ENCODE measurements around the gene MAP2K2. TPM values are rescaled to one million over a fixed set of nuclear protein-coding genes. Genes with fewer than 3 reads are reported as not detected.
"Not testable (repeated sequence)": the region's sequence is repeated elsewhere in the genome, so short reads cannot be mapped to it uniquely, and the experiment has no call there.

Gene MAP2K2
- total and polyA plus RNA-seq, 4 donors, result 40.3 to 72.7 (median 54.1) TPM

GRCh38 chr19:4134351-4134750 is 10.4 kb upstream of the MAP2K2 start:
- WGBS, result 30% methylated on average over 6 of the region's 6 CpGs
- TF ChIP-seq FOXA1 (IDR thresholded peaks at IDR 0.05), result no peak
- no peak for TF ChIP-seq MAX (IDR thresholded peaks at IDR 0.05)
- no peak for TF ChIP-seq ZBTB33 (IDR thresholded peaks at IDR 0.05)
- no peak for TF ChIP-seq HNF4A (conservative IDR thresholded peaks at IDR 0.05)
- TF ChIP-seq CTCF (IDR thresholded peaks at IDR 0.05; ENCODE audit: low read depth, low read length, missing input control), result no peak
- Histone ChIP-seq H3K9ac (ENCODE audit: low read depth in 1 of 2, low read length in 2 of 2) (no peak overlapping the region), H3K4me3 (ENCODE audit: low read depth in 1 of 3, low read length in 3 of 3) (no peak overlapping the region), H3K9me3 (ENCODE audit: control insufficient read depth in 4 of 4, low read length in 3 of 4) (no peaks in the 10 kb centered on the region), H3K4me1 (ENCODE audit: control insufficient read depth in 4 of 4, insufficient read depth in 4 of 4, low read length in 3 of 4) (peaks cover 0 to 6% (median 1%) of the 10 kb centered on the region in 4 donors), H3K27ac (ENCODE audit: low read depth in 1 of 2, low read length in 2 of 2) (no peak overlapping the region), H3K36me3 (ENCODE audit: control insufficient read depth in 4 of 4, insufficient read depth in 3 of 4, low read depth in 1 of 4, low read length in 3 of 4) (no peaks in the 10 kb centered on the region), H3K27me3 (ENCODE audit: control insufficient read depth in 4 of 4, insufficient read depth in 4 of 4, low read length in 3 of 4) (no peaks in the 10 kb centered on the region)
- DNase-seq (ENCODE audit: low spot score), result no peak

- Histone ChIP-seq H3K27ac (ENCODE audit: low read depth in 1 of 2, low read length in 2 of 2) (no peak overlapping the region), H3K9ac (ENCODE audit: low read depth in 1 of 2, low read length in 2 of 2) (no peak overlapping the region), H3K4me1 (ENCODE audit: control insufficient read depth in 4 of 4, insufficient read depth in 4 of 4, low read length in 3 of 4) (peaks cover 0 to 3% (median 0%) of the 10 kb centered on the region in 4 donors), H3K9me3 (ENCODE audit: control insufficient read depth in 4 of 4, low read length in 3 of 4) (no peaks in the 10 kb centered on the region), H3K36me3 (ENCODE audit: control insufficient read depth in 4 of 4, insufficient read depth in 3 of 4, low read depth in 1 of 4, low read length in 3 of 4) (no peaks in the 10 kb centered on the region), H3K27me3 (ENCODE audit: control insufficient read depth in 4 of 4, insufficient read depth in 4 of 4, low read length in 3 of 4) (no peaks in the 10 kb centered on the region), H3K4me3 (ENCODE audit: low read depth in 1 of 3, low read length in 3 of 3) (no peak overlapping the region)
- DNase-seq (ENCODE audit: low spot score), result peak; percentile 63
- 42% methylated on average over 8 of the region's 8 CpGs for WGBS
- peak in 1 of 2 donors; percentile 41 for TF ChIP-seq HNF4A (conservative IDR thresholded peaks at IDR 0.05)
- TF ChIP-seq RXRA (IDR thresholded peaks at IDR 0.05), result peak in 1 of 2 donors; percentile 21
- TF ChIP-seq HNF4G (IDR thresholded peaks at IDR 0.05), result no peak
These were observed 7.0 kb upstream of the MAP2K2 start for GRCh38 chr19:4130744-4131438.

GRCh38 chr19:4129050-4129449 is 5.1 kb upstream of the MAP2K2 start:
- not testable (repeated sequence) for H3K27me3 ChIP-seq (ENCODE audit: control insufficient read depth in 4 of 4, insufficient read depth in 4 of 4, low read length in 3 of 4); H3K4me1 ChIP-seq (ENCODE audit: control insufficient read depth in 4 of 4, insufficient read depth in 4 of 4, low read length in 3 of 4); DNase-seq (ENCODE audit: low spot score); H3K27ac ChIP-seq (ENCODE audit: low read depth in 1 of 2, low read length in 2 of 2); H3K9me3 ChIP-seq (ENCODE audit: control insufficient read depth in 4 of 4, low read length in 3 of 4); H3K9ac ChIP-seq (ENCODE audit: low read depth in 1 of 2, low read length in 2 of 2); H3K4me3 ChIP-seq (ENCODE audit: low read depth in 1 of 3, low read length in 3 of 3); H3K36me3 ChIP-seq (ENCODE audit: control insufficient read depth in 4 of 4, insufficient read depth in 3 of 4, low read depth in 1 of 4, low read length in 3 of 4)
- WGBS, result 86% methylated on average over 7 of the region's 7 CpGs

- H3K4me1 ChIP-seq (ENCODE audit: control insufficient read depth in 4 of 4, insufficient read depth in 4 of 4, low read length in 3 of 4), result peaks cover 2 to 16% (median 14%) of the 10 kb centered on the region in 4 donors
- not testable (repeated sequence) for H3K27ac ChIP-seq (ENCODE audit: low read depth in 1 of 2, low read length in 2 of 2); H3K27me3 ChIP-seq (ENCODE audit: control insufficient read depth in 4 of 4, insufficient read depth in 4 of 4, low read length in 3 of 4); H3K36me3 ChIP-seq (ENCODE audit: control insufficient read depth in 4 of 4, insufficient read depth in 3 of 4, low read depth in 1 of 4, low read length in 3 of 4); H3K4me3 ChIP-seq (ENCODE audit: low read depth in 1 of 3, low read length in 3 of 3); H3K9me3 ChIP-seq (ENCODE audit: control insufficient read depth in 4 of 4, low read length in 3 of 4); H3K9ac ChIP-seq (ENCODE audit: low read depth in 1 of 2, low read length in 2 of 2); DNase-seq (ENCODE audit: low spot score)
- WGBS, result 63% methylated on average over 4 of the region's 4 CpGs
These were observed 3.4 kb upstream of the MAP2K2 start for GRCh38 chr19:4127322-4127721.

Measured in liver (tissue), 9 donors.